Smooth muscle cell (in vitro differentiated cells): ENCODE data around the gene BACH2. TPM values are rescaled to one million over a fixed set of nuclear protein-coding genes. Genes with fewer than 3 reads are reported as not detected.

Source experiments
- DNase-seq: peaks from one replicate; lab custom pipeline; 2025; ENCODE audit not compliant: unreplicated experiment; lab: John Stamatoyannopoulos, UW
- H2AFZ ChIP-seq: fragments of 200-600 bp; sonication (generic); 2 replicates; pipeline ENCODE4 v1.6.0; 2016; ENCODE audit warnings: antibody characterized with exemption, low read depth, mild to moderate bottlenecking
- H3F3A ChIP-seq: fragments of 200-600 bp; sonication (generic); 2 replicates; pipeline ENCODE4 v1.6.0; 2017; ENCODE audit warnings: antibody characterized with exemption, low read depth
- H3K27ac ChIP-seq: fragments of 200-600 bp; sonication (generic); 2 replicates; pipeline ENCODE4 v1.5.1; 2016; ENCODE audit warnings: low read depth, mild to moderate bottlenecking
- H3K27me3 ChIP-seq: fragments of 200-600 bp; sonication (generic); 2 replicates; pipeline ENCODE4 v1.6.1; 2016; ENCODE audit warnings: low read depth, mild to moderate bottlenecking
- H3K36me3 ChIP-seq: fragments of 200-600 bp; sonication (generic); 2 replicates; pipeline ENCODE4 v1.5.1; 2016; ENCODE audit warnings: low read depth
- H3K4me1 ChIP-seq: fragments of 200-600 bp; sonication (generic); 2 replicates; pipeline ENCODE4 v1.5.1; 2016; ENCODE audit warnings: low read depth
- H3K4me2 ChIP-seq: fragments of 200-600 bp; sonication (generic); 2 replicates; pipeline ENCODE4 v1.6.0; 2016; ENCODE audit warnings: mild to moderate bottlenecking
- H3K4me3 ChIP-seq: fragments of 200-600 bp; sonication (generic); 2 replicates; pipeline ENCODE4 v1.5.1; 2016; ENCODE audit warnings: mild to moderate bottlenecking
- H3K79me2 ChIP-seq: fragments of 200-600 bp; sonication (generic); 2 replicates; pipeline ENCODE4 v1.6.0; 2016; ENCODE audit warnings: low read depth, mild to moderate bottlenecking
- H3K9ac ChIP-seq: fragments of 200-600 bp; sonication (generic); 2 replicates; pipeline ENCODE4 v1.6.0; 2016; ENCODE audit warnings: low read depth
- H3K9me3 ChIP-seq: fragments of 200-600 bp; sonication (generic); replicated peaks from 2 replicates; pipeline ENCODE4 v1.5.1; 2016; ENCODE audit warnings: low read depth
- H4K20me1 ChIP-seq: fragments of 200-600 bp; sonication (generic); 2 replicates; pipeline ENCODE4 v1.6.0; 2016; ENCODE audit warnings: low read depth
- WGBS: methylation state at CpG from one replicate; pipeline ENCODE4 v1.1.7; 2016; ENCODE audit warnings: low lambda C conversion rate; 5-methylcytosine and 5-hydroxymethylcytosine counted together
- polyA plus RNA-seq: library from polyadenylated mRNA; unstranded; fragments of >200 nt; fragmentation: Nextera tagmentation; extraction: Ambion mirVana; gene quantifications from 2 replicates; pipeline ENCODE4 v1.2.1, GENCODE V29; 2016
- total RNA-seq: library from RNA; depleted of rRNA; stranded (reverse); fragments of >200 nt; gene quantifications from 2 replicates; pipeline ENCODE4 v1.2.3, GENCODE V29; 2014
- TF ChIP-seq, protein P1 (sequence below): fragments of 200-600 bp; sonication (generic); IDR thresholded peaks from 2 replicates; pipeline ENCODE4 v1.5.1; 2017; ENCODE audit warnings: borderline replicate concordance, mild to moderate bottlenecking, antibody characterized with exemption; ENCODE audit not compliant: insufficient read depth, poor library complexity, severe bottlenecking

BACH2 gene
- total and polyA plus RNA-seq, 2 experiments from 2014 or later, result 3.0 to 4.5 TPM

DNA sequence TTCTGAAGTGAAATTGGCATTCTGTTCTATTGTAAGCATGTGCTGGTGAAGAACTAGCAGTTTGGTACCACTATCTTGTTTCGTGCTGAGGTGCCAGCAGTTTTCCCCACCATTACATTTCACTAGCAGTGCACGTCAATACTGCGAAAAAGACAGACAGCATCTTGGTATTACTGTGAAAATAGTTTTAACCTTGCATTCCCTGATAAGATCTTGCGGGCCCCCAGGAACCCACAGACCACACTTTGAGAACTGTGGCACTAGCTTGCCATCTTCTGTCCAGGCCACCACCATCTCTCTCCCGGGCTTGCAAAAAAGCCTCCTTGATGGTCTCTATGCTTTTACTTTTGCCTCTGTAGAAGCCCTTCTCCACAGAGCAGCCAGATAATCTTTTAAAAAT lies 185.7 kb downstream of the BACH2 start:
- no peak for DNase-seq
- no peaks in the 10 kb centered on the region for H3F3A ChIP-seq
- TF ChIP-seq, protein P1, sequence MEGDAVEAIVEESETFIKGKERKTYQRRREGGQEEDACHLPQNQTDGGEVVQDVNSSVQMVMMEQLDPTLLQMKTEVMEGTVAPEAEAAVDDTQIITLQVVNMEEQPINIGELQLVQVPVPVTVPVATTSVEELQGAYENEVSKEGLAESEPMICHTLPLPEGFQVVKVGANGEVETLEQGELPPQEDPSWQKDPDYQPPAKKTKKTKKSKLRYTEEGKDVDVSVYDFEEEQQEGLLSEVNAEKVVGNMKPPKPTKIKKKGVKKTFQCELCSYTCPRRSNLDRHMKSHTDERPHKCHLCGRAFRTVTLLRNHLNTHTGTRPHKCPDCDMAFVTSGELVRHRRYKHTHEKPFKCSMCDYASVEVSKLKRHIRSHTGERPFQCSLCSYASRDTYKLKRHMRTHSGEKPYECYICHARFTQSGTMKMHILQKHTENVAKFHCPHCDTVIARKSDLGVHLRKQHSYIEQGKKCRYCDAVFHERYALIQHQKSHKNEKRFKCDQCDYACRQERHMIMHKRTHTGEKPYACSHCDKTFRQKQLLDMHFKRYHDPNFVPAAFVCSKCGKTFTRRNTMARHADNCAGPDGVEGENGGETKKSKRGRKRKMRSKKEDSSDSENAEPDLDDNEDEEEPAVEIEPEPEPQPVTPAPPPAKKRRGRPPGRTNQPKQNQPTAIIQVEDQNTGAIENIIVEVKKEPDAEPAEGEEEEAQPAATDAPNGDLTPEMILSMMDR, result no peak
- no peak overlapping the region for H3K4me2 ChIP-seq
- peaks cover 7% of the 10 kb centered on the region for H3K36me3 ChIP-seq
- H3K27ac ChIP-seq, result no peak overlapping the region
- no peaks in the 10 kb centered on the region for H3K27me3 ChIP-seq
- no peak overlapping the region for H3K9ac ChIP-seq
- WGBS, result 90% methylated on average over 5 of the region's 5 CpGs
- peaks cover 1% of the 10 kb centered on the region for H3K4me1 ChIP-seq
- H2AFZ ChIP-seq, result no peak overlapping the region
- peaks cover 5% of the 10 kb centered on the region for H3K79me2 ChIP-seq
- H4K20me1 ChIP-seq, result no peaks in the 10 kb centered on the region
- H3K4me3 ChIP-seq, result no peak overlapping the region
- H3K9me3 ChIP-seq, result peaks cover 8% of the 10 kb centered on the region

DNA sequence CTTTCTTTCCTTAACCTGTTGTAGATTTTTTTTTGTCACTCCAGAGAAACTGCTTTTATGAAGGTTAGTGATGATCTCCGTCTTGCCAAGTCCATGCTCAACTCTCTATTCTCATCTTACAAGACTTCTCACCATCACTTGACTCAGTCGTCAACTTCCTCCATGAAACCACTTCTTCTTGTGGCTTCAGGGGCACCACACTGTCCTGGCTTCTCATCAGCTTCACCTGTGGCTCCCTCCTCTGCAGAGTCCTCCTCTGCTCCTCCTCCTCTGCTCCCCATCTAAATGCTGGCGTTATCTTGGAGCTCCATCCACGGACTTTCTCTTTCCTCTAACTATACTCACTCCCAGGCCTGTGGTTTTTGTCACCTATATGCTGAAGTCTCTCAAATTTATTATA lies 187.5 kb downstream of the BACH2 start:
- Histone ChIP-seq H3K27ac (no peak overlapping the region), H3K9ac (no peak overlapping the region), H2AFZ (no peak overlapping the region), H3K4me1 (peaks cover 4% of the 10 kb centered on the region), H3K4me3 (no peak overlapping the region), H4K20me1 (no peaks in the 10 kb centered on the region), H3K9me3 (peaks cover 8% of the 10 kb centered on the region), H3F3A (no peaks in the 10 kb centered on the region), H3K27me3 (no peaks in the 10 kb centered on the region), H3K36me3 (peaks cover 7% of the 10 kb centered on the region), H3K79me2 (no peaks in the 10 kb centered on the region), H3K4me2 (no peak overlapping the region)
- TF ChIP-seq, protein P1, result no peak
- no peak for DNase-seq
- WGBS, result 98% methylated on average over 4 of the region's 4 CpGs

DNA sequence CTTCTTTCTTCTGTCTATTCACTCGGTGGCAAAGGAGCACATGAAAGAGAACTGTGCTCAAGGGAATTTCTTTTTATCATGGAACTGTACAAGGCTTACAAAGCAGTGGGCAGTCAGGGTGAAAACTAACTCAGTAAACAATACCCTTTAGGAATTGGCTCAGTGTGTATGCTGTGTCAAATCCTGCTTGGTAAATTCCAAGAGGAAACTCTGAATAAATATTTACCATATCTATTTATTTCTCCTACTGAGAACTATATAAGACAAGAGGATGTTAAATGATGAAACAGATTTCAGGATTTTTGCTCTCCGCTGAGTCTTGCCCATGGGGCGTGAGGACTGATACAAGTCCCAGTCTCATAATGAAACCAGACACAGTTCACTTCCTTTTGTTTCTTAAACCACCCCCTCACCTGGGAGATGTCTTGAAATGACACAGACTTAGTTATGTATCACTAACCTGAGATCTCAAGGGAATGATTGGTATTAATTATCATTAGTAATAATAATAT lies 188.8 kb downstream of the BACH2 start:
- no peak overlapping the region for H3K4me3 ChIP-seq
- H3K4me1 ChIP-seq, result peaks cover 7% of the 10 kb centered on the region
- no peak overlapping the region for H3K27ac ChIP-seq
- H2AFZ ChIP-seq, result no peak overlapping the region
- H3K9ac ChIP-seq, result no peak overlapping the region
- H3K9me3 ChIP-seq, result peaks cover under 1% of the 10 kb centered on the region
- H4K20me1 ChIP-seq, result no peaks in the 10 kb centered on the region
- DNase-seq, result no peak
- WGBS, result 92% methylated on average over 3 of the region's 3 CpGs
- no peak overlapping the region for H3K4me2 ChIP-seq
- TF ChIP-seq, protein P1, result no peak
- no peaks in the 10 kb centered on the region for H3K79me2 ChIP-seq
- H3K36me3 ChIP-seq, result no peaks in the 10 kb centered on the region
- no peaks in the 10 kb centered on the region for H3K27me3 ChIP-seq
- H3F3A ChIP-seq, result no peaks in the 10 kb centered on the region

DNA sequence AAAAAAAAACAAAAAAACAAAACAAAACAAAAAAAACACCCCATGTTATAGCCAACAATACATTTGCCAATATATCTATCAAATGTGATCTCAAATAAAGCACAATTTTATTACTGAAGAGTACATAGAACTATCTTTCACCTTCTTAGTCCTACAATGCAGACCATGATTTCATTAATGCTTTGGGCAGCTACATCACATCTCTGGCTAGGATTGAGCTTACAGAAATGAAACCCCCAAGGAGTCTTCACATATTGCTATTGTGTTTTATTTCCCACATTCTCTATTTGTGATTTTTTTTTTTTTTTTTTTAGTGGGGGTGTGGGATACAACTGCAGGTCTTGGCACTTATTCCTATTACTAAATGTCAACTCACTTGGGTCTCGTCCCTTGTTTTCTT lies 189.3 kb downstream of the BACH2 start:
- H3K4me3 ChIP-seq, result no peak overlapping the region
- TF ChIP-seq, protein P1, result no peak
- H2AFZ ChIP-seq, result no peak overlapping the region
- H3K4me2 ChIP-seq, result no peak overlapping the region
- H3F3A ChIP-seq, result no peaks in the 10 kb centered on the region
- no peaks in the 10 kb centered on the region for H4K20me1 ChIP-seq
- no peaks in the 10 kb centered on the region for H3K9me3 ChIP-seq
- H3K27me3 ChIP-seq, result no peaks in the 10 kb centered on the region
- H3K4me1 ChIP-seq, result peaks cover 7% of the 10 kb centered on the region
- H3K79me2 ChIP-seq, result no peaks in the 10 kb centered on the region
- no peak overlapping the region for H3K27ac ChIP-seq
- WGBS, result 100% methylated on average over 1 of the region's 1 CpG
- DNase-seq, result no peak
- no peak overlapping the region for H3K9ac ChIP-seq
- no peaks in the 10 kb centered on the region for H3K36me3 ChIP-seq
